CD4-positive, alpha-beta T cell treated with Interleukin-17A for 4 hours (primary cell): ENCODE data around the gene KRTAP5-8.
"Not testable (repeated sequence)": the region's sequence is repeated elsewhere in the genome, so short reads cannot be mapped to it uniquely, and the experiment has no call there.

ENCODE experiments used
- DNase-seq: peaks from one replicate; pipeline ENCODE4 v3.0.0-alpha.2; 2020; ENCODE audit warnings: mixed read lengths

KRTAP5-8 gene, protein sequence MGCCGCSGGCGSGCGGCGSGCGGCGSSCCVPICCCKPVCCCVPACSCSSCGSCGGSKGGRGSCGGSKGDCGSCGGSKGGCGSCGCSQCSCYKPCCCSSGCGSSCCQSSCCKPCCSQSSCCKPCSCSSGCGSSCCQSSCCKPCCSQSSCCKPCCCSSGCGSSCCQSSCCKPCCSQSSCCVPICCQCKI

GRCh38 chr11:71537977-71538665 is at the start of gene KRTAP5-8:
Gene KRTAP5-8 (plus strand): TSS chr11:71538025. CDS start chr11:71538056, 31 bp downstream.
- DNase-seq, result not testable (repeated sequence)

DNA sequence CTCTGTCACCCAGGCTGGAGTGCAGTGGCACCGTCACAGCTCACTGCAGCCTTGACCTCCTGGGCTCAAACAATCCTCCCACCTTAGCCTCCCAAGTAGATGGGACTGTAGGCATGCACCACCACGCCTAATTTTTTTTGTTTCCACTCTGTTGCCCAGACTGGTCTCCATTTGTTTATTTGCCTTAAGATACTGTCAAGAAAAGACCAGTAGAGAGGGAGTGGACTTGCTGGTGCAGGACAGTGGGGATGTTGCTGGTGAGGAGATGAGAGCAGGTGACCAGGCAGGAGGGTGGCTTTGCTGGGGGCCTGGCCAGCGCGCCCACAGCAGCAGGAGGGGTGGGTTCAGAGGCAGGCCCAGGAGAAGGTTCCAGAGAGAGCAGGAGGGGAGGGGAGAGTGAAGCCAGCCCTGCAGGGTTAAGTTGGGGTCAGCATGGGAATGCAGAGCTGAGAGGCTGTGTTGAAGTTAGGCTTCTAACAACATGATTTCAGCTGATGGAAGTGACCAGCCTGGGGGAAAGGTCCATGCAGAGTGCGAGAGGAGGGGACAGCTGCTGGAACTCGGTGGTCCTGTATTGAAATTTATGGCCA is 49.0 kb upstream of the KRTAP5-8 start:
- DNase-seq, result no peak

DNA sequence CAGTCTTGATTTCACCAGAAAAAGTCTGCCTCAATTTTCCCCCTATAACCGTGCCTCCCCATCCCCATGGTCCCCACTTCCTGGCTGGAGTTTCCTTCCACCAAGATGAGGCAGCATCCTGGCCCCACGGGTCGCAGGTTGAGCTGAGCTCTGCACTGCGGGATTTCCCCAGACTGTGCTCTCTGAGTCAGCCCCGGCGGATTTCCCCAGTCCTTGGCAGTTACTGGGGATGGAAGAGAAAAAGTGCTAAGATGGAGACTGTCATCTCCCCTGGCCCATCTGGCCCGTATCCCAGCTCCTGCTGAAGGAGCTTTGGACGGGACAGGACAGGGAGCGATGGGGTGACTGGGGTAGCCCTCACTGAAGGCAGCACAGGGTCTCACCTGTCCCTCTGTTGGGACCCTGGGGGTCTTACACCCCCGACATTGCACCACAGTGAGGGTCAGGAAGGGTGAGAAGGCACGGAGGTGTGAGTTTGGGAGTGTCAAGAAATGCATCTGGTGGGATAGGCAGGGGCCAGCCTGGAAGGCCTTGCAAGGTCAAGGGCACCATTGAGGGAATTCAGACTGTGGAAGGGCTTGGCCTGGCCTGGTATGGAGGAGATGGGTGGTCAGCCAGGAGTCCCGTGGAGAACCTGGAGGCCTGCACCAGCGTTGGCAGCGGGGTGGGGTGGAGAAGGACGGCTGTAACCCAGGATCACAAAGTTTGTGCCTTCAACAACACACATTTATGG is 48.3 kb upstream of the KRTAP5-8 start:
- DNase-seq, result no peak

DNA sequence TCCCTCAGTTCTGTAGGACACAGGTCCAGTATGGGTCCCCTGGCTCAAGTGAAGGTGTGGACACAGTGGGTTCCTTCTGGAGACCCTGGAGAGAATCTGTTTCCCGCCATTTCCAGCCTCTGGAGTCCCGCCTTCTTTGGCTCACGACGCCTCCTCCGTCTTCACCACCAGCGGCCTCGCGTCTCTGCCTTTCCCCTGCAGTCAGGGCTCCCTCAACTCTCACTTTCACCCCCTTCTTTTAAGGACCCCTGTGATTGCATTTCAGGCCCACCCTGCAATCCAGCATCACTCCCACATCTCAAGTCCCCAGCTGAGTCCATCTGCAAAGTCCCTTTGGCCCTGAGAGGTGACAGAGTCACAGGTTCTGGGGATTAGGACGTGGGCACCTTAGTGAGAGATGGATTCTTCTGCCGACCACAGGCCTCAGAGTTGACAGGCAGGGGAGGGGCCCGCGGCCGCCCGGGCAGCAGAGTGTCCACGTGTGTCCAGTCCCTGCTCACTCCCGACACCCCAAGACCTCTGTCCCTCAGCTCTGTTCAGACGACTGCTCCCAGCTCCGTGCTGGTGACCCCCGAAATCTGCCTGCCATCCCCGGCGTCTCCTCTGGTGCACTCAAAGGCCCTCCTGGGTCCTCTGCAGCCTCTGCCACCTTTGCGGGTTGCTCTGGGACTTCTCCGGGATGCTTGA is 47.6 kb upstream of the KRTAP5-8 start:
- no peak for DNase-seq

GRCh38 chr11:71490731-71491390 is 47.0 kb upstream of the KRTAP5-8 start:
- no peak for DNase-seq

- DNase-seq, result no peak
These were observed 46.3 kb upstream of the KRTAP5-8 start for GRCh38 chr11:71491531-71491930.

DNA sequence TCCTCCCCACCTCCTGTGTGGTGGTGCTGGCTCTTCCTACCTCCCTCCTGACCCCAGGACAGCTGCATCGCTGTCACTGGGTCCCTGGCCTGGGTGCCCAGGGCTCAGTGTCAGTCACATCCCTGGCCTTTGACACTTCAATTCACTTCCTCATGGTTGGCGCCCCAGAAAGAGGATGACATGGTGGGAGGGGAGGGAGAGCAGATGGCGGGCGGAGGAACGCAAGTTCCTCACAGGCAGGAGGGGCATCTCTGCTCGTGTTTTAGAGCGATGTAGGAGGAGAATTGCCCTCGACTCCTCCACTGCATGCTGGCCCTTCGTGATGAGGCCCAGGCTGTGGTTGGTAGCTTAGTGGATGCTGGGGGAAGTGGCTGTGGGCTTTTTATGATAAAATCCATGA is 45.9 kb upstream of the KRTAP5-8 start:
- no peak for DNase-seq

DNA sequence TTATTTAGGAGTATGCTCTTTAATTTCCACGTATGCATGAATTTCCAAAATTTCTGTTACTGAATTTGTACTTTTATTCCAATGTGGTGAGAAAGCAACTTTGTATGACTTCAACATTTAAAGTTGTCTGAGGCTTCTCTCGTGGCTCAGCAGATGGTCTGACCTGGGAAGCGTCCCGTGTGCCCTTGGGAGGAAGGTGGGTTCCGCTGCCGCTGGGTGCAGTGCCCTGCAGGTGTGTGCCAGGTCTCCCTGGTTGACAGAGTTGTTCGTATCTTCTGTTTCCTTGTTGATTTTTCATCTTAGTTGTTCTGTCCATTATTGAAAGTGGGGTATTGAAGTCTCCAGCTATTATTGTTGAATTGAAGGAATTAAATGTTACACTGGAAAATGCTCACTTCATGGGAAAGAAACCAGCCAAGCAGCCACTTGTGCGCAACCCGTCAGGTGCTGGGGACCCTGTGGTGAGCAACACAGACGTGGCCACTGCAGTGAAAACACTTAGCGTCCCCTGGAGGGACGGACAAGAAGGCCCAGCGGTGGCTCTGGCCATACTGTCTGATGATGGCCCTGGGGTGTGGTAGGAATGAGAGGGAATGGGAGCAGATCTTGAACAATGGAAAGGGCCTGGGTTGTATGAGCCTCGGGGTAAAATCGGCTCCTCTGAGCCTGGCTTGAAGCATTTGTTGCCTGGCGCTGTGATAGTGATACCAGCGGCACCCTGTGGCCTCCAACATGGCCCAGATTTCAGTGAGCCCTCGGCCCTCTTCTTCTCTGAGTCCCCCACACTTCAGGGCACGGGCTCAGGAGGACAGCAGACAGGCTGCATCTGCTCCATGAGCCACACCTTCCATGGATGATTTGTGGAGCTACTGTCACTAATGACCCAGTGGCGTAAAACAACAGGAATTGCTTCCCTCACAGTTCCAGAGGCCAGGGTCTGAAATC is 42.3 kb upstream of the KRTAP5-8 start:
- DNase-seq, result no peak

DNA sequence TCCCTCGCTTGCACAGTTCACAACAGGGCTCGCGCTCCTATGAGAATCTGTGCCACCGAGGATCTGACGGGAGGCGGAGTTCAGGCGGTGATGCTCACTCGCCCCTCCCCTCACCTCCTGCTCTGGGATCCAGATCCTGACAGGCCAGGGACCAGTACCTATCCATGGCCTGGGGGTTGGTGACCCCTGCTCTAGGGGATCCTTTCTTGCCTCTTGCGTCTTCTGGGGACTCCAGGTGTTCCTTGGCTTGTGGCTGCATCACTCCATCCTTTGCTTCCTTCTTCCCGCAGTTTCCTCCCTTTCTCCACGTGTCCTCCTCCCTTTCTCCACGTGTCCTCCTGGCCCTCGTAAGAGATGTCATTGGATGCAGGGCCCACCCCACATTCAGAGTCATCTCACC is 41.4 kb upstream of the KRTAP5-8 start:
- no peak for DNase-seq

DNA sequence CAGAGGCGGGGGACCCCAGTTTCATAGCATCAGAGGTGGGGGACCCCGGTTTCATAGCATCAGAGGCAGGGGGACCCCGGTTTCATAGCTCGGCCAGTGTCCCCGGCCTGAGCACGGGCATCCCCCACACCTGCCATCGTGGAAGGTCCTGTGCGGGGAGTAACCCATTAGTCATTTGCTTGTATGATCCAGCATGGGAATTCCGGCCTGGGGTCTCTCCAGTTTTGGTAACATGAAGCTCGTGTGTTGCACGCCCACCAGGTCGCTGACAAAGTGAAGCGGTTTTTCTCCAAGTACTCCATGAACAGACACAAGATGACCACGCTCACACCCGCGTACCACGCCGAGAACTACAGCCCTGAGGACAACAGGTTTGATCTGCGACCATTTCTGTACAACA is 39.7 kb upstream of the KRTAP5-8 start:
- no peak for DNase-seq

DNA sequence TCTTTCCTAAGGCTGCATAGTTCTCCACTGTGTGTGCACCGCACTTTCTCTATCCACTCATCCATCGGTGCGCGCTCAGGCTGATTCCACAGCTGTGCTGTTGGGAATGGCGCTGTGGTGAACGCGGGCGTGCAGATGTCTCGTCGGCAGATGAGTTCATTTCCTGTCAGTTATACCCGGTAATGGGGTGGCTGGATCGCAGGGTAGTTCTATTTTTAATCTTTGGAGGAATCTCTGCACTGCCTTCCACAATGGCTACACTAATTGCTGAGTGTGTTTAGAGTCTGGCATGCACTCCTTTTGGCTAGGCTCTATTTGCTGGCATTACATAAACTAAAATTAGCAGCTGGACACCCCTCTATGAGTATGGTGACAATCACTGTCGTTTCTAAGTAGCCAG is 38.7 kb upstream of the KRTAP5-8 start:
- no peak for DNase-seq

- no peak for DNase-seq
These were observed 38.3 kb upstream of the KRTAP5-8 start for GRCh38 chr11:71499546-71499945.

- DNase-seq, result no peak
These were observed 37.2 kb upstream of the KRTAP5-8 start for GRCh38 chr11:71500601-71501021.

GRCh38 chr11:71501071-71501985 is 36.5 kb upstream of the KRTAP5-8 start:
- no peak for DNase-seq

DNA sequence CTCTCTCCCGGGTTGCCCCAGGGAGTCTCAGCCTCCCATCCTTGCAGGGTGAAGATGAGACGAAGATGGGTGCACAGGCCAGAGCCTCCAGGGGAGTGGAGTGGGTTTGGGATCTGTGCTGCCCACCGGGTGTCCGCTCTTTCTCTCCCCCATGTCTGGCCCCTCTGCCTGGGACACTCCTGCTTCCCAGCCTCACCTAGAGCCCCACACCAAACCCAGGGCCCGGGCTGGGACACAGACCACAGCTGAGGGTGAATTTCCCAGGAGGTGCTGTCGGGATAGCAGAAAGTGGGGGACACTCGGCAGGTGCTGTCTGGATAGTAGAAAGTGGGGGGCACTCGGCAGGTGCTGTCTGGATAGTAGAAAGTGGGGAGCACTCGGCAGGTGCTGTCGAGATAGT is 35.8 kb upstream of the KRTAP5-8 start:
- DNase-seq, result no peak

- no peak for DNase-seq
These were observed 34.9 kb upstream of the KRTAP5-8 start for GRCh38 chr11:71502871-71503435.

DNA sequence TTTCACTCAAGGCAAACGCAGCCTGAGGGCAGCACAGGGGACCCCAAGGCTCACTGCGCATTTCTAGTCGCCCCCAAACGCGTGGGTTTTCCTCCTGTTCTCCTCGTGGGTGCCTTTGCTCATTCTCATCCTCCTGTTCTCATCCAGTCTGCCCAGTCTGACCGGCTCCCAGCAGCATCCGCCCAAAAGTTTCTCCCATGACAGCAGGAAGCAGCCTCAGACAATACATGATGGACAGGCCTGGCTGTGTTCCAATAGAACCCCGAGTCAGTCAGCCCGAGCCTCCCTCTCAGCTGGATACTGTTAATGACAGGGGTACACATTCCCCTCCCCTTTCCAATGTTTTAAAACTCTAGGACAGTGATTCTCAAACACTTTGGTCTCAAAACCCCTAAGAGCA is 33.3 kb upstream of the KRTAP5-8 start:
- no peak for DNase-seq

GRCh38 chr11:71505001-71505400 is 32.8 kb upstream of the KRTAP5-8 start:
- DNase-seq, result no peak

DNA sequence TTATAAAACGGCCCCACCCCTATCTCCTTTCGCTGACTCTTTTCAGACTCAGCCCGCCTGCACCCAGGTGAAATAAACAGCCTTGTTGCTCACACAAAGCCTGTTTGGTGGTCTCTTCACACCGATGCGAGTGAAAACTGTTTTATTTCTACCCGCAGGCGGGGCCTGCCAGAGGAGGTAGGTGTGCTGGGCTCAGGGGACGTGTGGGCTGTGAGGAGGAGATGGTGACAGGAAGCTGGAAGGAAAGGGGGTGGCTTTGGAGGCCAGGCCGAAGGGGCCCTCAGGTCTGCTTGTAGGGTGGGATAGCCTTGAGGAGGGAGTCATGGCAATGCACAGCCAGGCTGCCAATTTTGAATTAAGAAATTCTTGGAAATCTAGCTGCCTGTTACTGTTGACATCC is 32.0 kb upstream of the KRTAP5-8 start:
- no peak for DNase-seq

DNA sequence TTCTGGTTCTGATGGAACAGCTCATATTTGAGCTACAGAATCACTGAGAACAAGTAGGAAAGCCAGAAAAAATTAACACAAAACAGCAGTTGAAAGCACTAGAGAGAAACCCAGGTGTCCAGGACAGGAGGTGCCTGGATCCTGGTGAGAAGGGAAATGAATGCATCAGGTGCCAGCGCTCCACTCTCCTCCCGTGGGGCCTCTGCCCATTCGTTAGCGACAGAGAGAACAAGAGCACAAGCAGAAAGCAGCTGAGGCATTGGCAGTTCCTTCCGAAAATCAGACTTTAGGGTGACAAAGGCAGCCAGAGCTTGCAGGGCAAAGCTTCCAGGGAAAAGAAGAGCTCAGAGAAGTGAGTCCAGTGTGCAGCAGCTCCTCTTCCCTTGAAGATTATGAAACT is 30.7 kb upstream of the KRTAP5-8 start:
- no peak for DNase-seq
